Measurements from ENCODE around the gene C1orf105.
"Not testable (repeated sequence)": the region's sequence is repeated elsewhere in the genome, so short reads cannot be mapped to it uniquely, and the experiment has no call there.

C1orf105 gene

GRCh38 chr1:172489847-172490246 is 69.4 kb downstream of the C1orf105 start:
- DNase-seq (ENCODE audit: low read depth), result no peak

- DNase-seq (ENCODE audit: low read depth), result no peak
These were observed 71.9 kb downstream of the C1orf105 start for GRCh38 chr1:172492421-172492820.

DNA sequence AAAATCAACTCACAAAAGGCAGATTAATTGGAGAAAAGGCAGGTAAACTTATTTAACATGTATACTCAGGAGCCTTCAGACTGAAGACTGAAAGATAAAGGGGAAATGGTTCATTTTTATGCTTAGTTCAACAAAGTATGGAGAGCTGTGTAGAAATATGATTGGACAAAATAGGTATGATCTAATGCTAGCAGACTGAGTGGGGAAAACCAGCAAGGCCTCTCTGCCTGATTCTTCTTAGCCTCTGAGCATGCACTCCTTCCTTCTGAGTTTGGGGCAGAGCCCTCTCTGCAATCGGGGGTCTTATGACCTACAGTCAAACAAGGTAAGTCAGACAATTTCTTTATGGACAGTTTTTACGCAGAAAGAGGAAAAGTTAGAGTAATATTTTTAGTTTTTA is 73.7 kb downstream of the C1orf105 start:
- DNase-seq (ENCODE audit: low read depth), result no peak

- DNase-seq (ENCODE audit: low read depth), result not testable (repeated sequence)
These were observed 75.6 kb downstream of the C1orf105 start for GRCh38 chr1:172496127-172496526.

GRCh38 chr1:172496678-172497077 is 76.2 kb downstream of the C1orf105 start:
- DNase-seq (ENCODE audit: low read depth), result no peak

- DNase-seq (ENCODE audit: low read depth), result no peak
These were observed 76.7 kb downstream of the C1orf105 start for GRCh38 chr1:172497230-172497629.

- no peak for DNase-seq (ENCODE audit: low read depth)
These were observed 78.4 kb downstream of the C1orf105 start for GRCh38 chr1:172498857-172499256.

GRCh38 chr1:172499636-172500141 is 79.2 kb downstream of the C1orf105 start:
- DNase-seq (ENCODE audit: low read depth), result no peak

- DNase-seq (ENCODE audit: low read depth), result no peak
These were observed 79.7 kb downstream of the C1orf105 start for GRCh38 chr1:172500207-172500606.

DNA sequence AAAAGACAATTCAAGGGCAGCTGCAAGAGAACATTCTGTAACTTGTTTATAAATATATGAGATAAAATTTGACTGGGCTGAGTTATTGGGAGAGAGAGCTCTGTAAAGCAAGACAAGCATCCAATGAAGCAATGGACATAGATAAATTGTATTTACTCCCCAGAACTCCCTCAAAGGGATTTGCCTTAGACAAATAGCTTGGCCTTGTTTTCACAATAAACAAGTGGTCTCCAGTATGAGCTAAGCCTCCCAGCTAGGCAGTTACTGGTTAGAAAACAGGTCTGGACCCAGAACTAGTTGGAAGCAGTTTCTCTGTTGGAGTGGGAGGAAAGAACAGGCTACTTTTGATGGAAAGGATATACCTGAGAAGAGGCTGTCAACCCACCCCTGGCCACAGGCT is 87.3 kb downstream of the C1orf105 start:
- DNase-seq (ENCODE audit: low read depth), result no peak

GRCh38 chr1:172510479-172510878 is 90.0 kb downstream of the C1orf105 start:
- no peak for DNase-seq (ENCODE audit: low read depth)

- DNase-seq (ENCODE audit: low read depth), result no peak
These were observed 92.1 kb downstream of the C1orf105 start for GRCh38 chr1:172512591-172512990.

GRCh38 chr1:172513479-172513878 is 93.0 kb downstream of the C1orf105 start:
- no peak for DNase-seq (ENCODE audit: low read depth)

DNA sequence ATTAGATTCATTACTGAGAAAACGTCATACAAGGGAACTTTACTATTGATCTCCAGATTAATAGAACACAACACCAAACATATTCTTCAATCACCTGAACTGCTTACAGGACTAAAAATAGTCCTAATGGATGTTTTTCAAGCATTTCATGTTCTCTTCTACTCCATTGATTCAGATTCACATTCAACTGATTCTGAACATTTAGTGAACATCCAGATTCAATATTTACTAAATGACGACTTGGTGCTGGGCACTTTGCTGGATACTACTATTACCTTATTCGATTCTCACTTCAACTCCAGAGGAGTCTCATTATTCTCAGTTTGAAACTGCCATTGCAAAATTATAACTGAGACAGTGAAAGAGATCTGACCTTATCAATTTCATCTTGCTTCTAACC is 93.6 kb downstream of the C1orf105 start:
- no peak for DNase-seq (ENCODE audit: low read depth)

GRCh38 chr1:172515436-172515835 is 95.0 kb downstream of the C1orf105 start:
- DNase-seq (ENCODE audit: low read depth), result no peak

DNA sequence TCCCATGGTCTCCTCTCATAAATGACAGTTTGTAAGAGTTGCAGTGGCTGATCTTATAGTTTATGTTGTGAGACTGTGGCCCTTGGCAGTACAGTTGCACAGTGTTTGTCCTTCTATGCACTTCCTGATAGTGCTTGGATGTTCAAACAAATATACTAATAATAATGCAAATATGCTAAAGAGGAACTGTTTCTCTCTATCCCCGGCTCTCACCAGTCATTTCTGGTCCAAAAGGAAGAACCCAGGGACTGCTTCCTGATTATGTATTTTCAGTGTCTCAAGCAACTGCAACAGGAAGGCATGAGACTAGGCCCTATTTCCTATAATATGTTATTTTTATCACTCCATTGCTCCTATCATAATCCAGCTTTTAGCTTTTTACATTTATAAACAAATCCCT is 95.4 kb downstream of the C1orf105 start:
- no peak for DNase-seq (ENCODE audit: low read depth)

DNA sequence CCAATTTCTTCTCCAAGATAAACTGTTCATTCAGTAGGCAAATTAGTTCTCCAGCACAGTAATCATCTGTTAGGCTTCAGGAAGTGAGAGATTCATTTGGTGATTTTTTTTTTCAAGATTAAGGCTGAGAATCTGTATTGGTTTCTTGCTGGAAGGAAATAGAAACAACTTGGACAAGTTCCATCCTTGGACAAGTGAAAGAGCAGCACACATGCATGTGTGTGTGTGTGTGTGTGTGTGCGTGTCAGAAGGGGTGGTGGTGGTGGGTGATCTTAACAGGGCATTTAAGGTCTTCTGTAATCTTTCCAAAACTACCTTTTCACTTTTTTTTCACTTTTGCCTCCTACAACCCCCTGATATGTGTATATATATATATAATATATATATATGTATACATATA is 96.6 kb downstream of the C1orf105 start:
- DNase-seq (ENCODE audit: low read depth), result no peak

DNA sequence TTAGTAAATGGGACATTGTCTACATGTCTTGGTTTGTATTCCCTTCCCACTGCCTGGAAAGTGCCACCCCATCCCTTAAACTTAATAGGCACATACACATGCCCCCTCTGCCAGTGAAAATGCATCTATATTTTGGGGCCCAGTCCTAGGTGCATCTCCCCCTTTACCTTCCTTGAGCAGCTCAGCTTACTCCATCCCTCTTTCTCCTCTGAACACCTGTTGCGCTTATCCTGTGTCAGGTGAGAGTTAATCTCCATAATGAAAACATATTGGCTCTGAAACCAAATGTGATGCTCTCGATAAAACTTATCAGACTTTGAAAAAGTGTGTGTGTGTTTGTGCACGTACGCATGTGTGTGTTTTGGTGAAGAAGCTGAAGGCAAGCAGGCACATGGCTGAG is 97.1 kb downstream of the C1orf105 start:
- DNase-seq (ENCODE audit: low read depth), result no peak
